HG03442 (cell line): Measurements from ENCODE around the gene CELF2.

Experiments used
- ATAC-seq: cut with Tn5 transposase; IDR thresholded peaks from one replicate; pipeline ENCODE4 v1.9.1; 2021; ENCODE audit warnings: mild to moderate bottlenecking, moderate library complexity; ENCODE audit not compliant: unreplicated experiment

Gene CELF2

DNA sequence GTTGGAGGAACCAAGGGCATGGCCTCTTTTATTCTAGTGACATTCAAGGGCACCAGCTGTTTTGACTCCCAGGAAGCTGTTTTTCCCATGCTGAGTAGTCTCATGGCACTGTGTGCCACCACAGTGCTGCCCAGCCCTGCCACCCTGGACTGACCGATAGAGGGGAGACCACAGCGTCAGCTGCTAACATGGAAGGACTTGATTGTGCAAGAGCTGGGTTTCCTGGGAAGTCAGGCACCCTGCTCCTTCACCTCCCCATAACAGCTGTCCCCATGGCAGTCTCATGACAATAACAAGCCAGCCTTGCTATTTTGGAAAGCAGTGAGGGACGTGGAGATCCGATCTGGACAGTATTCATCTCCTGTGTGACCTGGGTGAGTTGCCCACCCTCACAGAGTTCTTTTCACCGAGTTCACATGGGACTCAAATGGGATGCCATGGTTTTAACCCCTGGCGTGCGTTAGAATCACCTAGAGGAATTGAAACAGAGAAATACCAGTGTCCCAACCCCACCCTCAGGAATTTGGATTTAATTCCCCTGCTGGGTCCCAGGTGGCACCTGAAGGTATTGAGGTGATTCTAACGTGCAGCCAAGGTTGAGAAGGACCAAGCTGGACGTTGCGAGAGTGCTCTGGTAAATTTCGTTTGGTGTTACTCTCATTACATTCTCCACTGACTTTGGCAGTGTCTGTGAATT lies 174.8 kb downstream of the CELF2 start:
- ATAC-seq = no peak

DNA sequence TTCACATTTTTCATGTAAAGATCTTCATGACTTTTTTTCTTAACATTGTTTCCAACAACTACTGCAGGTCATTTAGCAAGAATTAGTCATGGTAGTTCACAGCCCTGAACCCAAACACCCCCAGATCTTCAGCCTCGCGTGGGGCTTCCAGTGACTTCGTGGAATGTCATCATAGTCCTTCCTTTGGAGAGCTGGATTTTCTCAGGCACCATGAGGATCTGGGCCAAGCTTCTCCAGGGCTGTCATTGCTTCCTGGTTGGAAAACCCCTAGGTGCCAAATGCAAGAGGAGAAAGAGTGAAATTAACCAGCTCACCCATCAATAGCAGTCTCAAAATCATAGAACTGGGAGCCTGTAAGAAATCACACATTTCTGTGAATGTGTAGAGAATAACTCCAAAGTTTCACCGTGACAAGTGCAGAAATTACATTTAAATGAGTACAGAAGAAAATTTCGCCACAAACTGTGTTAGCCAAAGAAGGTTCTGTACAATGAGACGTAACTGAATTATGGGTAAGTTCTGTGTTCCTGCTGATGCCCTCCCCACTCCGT lies 175.4 kb downstream of the CELF2 start:
- ATAC-seq = no peak

DNA sequence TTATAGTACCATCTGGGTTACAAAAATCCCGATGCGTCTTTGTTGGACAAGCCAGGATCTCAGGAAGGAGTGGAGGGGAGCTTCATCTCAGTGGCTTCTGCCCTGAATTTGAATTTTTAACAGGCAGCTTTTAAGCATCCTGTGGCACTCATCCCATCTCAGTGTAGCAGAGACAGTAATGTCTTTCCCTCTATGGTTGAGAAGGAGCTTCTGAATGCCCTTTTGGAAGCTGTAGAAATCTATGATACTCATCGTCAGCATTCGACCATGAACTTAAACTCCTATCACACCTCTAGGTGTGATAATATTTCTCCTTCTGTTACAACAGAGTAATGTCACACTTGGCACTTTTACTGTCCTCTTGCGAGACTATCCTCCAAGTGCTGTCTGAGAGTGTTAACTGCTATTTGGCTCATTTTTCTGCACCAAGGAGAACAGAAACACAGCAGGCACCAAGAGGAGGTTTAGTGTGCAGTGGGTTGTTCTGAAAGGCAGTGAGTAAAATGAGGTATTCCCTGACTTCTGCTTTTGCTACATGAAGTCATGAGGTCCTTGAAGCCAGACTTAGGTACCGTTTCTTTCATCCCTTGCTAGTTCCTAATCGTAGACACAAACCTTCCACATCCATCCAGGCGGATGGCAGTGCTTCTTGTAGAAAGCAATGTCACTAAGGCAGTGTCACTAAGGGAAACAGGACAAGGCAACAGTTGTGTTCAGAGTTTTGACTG lies 177.4 kb downstream of the CELF2 start:
- no peak for ATAC-seq

DNA sequence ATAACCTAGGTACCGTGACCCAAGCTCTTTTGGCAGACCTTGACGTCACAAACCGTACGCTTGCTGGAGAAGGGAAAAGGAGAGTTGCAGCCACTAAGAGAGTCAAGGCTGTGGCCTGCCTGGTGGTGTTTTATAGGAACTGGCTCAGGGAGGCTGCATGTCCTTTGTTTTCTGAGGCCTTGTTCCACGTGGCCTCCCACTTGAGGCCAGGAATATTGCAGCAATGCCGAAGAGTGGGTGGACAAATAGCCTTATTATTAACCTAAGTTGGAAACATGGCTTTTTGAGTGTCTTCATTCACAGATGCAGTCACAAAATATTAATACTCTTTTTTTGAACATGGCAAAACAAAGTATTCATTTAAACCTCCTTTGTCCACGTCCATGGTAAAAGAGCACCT lies 178.0 kb downstream of the CELF2 start:
- ATAC-seq = no peak

DNA sequence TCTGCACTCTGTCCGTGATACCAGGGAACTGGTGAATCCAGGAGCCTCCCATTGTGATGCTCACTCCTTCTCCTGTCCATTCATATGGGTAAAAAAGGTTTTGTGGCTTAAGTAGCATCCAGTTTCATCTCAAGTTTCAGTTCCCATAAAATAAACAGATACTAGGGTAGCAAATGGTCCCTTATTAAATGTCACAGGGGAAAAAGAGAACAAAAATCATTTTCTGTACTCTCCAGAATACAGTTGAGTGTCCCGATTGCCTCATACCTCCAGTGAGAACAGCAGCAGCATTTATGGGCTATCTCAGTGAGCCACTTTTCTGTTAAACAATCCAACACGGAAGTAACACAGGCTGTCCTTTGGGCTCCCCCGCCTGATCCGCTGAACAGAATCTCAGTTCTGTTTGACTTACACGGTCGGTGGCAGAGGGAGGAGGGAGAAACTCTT lies 179.6 kb downstream of the CELF2 start:
- peak; percentile 60 for ATAC-seq

DNA sequence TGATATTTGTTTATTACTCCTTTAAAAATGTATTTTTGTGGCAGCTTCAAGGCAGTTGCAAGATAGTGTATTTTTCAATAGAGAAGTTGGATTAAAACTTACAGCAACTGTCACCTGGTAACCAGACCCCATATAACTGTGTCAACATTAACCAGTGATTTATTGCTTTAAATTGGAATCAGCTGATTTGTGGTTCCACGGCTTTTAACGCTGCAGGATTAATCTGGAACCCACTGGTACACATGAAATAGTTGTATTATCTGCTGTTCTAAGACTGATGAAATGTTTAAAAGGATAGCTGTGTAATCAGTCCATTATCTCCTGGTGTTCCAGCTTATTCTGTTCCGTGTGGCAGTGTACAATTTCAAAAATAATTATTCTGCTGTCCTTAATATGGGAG lies 180.2 kb downstream of the CELF2 start:
- ATAC-seq = no peak

DNA sequence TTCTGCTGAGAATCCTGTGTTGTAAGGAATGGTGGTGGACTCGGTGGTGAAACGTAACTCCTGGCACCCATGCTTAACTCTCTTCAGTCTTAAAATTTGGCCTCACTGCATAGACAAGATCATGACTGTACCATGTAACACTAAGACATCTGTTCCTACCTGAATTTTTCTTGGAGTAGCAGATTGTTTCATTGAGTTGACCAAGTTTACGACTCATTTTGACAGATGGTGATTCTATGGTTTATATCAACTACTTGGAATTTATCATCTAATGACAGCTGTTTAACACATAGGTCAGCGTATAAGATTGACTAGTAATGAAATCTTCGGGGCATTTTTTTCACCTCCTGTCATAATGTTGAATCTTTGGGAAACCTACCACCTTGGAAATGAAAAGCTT lies 184.2 kb downstream of the CELF2 start:
- no peak for ATAC-seq

DNA sequence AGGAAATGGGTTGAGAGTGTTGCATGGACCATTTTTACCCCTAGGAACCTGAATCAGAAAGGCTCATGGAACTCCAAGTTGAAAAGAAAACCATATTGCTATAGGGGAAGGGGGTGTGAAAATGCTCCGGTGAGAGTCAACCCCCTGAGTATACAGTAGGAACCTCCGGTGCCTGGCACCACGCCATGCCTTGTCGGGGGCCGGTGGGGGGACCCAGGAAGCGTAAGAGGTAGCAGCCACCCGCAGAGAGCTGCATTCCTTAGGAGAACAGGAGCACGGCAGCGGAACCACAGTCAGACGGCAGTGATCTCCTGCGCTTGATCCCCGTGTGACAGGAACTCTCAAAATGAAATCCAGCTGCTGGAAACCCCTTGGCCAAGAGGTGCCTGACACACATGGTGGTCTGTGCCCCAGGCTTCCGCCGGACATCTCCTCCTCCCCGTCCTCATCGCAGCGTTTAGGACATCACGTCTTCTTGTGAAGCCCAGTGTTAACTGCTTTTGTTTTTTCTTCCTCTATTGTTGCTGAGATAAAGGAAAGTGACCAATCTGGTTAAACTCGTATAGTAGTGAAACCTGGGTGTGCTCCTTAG lies 186.8 kb downstream of the CELF2 start:
- ATAC-seq = no peak

DNA sequence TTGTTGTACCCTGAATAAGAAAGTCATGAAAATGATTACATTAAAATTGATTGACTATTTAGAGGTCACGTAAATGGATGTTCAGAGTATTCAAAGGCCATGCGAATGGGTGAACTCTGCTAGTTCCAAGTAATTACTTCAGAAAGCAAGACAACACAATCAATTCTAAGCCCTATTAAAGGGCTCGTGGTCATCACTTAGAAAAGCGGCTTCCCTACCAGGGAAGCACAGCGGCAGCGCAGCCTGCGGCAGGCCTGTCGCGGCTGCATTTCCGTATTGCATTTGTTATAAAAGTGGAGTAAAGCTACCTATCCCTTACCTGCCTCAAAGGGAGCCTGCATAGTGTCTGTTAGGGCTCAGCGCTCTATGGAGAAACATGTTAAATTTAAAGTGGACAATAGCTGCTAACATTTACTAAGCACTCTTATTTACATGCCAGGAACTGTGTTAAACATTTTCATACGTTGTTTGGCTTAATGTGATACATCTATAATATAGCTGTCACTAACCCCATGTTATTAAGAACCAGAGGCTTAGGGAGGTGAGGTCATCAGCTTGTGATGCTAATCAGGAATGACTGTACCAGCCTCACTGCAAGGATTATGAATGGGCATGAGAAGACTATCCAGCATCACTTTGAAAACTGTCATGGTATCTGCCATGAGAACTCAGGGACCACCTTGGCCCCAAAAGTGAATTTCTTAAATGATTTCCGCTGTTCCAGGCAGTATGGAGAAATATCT lies 187.5 kb downstream of the CELF2 start:
- ATAC-seq = no peak

DNA sequence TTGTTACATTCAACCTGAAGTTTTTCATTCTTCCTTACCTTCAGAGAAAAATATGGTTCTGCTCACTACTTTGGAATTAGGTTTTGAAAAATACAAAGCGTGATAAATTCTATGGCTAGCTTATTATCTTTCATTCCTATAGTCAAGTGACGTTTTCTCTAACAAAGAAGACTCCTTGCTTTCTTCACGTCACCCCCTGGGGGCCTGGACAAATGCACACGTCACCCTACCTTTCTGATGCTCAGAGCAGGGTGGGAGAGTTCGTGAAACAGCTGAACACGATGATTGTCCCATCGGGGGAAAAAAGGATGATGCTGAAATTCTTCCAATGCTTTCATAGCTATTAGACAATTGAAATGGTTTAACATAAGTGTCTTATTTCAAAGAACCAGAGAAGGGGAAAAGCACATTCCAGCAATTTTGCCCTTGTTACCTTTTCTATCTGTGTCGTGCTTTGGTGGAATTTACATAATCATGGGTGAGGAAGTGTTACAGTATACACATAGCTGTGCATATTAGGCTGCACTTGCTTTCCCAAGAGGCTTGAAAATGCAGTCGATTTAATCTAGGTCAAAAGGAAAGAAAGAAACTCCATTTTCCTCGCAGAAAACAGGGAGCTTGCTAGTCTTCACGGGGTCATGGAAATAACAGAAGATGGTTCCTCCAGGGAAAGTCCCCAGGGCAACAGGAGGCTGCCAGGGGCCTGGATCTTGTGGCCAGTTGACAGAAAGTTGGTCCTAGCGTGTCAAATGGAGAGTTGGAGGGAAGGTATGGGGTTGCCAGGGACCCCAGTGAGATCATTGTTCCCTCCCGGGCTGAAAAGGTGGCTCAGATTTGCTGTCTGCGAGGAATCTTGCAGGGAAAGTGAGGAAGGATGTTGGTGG lies 189.2 kb downstream of the CELF2 start:
- ATAC-seq = no peak

DNA sequence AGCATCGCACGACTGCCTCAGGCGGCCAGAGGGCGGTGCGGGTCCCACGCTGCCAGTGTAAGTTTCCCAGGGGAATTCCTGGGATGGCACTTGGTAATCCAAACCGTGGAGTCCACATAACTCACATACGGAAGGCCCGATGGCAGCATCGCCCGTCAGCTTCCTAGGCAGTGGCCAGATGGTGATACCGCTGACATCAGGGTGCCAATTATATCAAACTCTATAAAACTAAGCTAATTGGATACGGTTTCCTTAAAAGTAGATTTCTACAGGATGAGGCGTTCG lies 189.8 kb downstream of the CELF2 start:
- no peak for ATAC-seq

DNA sequence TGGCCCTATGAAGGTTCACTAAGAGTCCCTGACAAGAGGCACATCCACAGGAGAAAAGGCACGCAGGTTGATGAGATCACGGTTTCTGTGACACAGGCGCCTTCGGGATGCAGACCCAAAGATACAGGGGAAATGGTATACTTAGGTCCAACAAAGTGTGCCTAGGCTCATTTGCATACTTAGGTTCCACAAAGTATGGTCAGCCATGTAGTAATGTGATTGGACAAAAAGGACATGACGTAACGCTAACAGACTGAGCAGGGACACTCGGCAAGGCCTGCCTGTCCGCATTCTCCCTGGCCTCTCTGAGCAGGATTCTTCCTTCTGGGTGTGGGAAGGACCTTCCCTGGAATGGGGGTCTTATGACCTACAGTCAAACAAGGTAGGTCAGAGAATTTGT lies 190.6 kb downstream of the CELF2 start:
- ATAC-seq = no peak

DNA sequence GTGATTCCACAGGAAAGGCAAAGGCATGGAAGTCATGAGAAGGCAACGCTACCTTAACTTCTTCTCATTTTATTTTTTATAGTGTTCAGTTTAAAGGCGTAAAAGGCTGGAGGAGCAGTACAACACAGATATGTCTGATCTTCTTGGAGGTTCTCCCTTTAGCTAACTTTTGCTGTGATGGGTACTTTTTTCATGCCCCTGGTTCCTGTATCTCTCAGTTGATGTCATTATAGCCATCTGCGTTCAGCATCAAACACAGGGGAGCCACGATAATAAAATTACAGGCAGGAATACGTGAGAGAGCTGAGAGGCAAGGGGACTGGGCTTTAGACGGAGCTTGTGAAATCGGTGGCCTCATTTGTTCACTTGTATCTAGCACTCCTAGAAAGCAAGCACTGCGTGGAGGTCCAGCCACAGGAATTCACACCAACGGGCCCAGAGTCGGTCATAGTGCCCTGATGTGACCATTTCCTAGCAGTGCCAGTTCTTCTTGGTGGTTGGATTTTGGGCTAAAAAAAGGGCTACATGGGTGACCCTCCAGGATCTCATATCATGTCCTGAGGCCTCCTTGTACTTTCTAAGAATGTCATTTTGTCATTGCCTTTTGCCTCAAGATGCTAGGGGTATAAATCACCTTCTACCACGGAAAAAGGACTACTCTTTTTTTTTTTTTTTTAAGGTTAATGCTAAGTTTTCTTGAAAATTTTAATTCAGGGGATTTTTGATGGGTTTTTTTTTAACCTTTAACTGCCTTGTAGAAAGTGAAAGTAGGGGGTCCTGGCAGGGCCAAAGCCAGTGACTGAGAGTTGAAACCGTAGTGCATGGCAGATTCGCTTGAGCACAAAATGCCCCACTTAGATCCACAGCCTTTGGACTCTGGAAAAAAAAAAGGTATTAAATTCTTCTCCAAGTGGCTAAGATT lies 191.5 kb downstream of the CELF2 start:
- ATAC-seq = peak; percentile 59

DNA sequence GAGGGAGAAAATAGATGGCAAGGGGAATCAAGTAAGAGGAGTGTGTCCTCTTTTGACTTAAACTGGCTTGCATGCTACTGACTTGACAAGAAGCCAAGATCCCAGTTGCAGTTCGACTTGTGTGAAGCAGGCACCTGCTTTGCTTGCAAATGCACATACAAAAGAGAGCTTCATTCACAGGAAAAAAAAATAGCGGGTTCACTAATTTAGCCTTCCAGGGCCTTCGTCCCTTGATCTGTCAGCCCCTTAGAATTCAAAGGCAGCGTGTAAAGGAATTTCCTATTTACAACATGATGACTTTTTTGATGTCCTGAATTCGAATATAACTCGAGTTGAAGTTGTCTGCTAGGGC lies 192.1 kb downstream of the CELF2 start:
- peak; percentile 19 for ATAC-seq

DNA sequence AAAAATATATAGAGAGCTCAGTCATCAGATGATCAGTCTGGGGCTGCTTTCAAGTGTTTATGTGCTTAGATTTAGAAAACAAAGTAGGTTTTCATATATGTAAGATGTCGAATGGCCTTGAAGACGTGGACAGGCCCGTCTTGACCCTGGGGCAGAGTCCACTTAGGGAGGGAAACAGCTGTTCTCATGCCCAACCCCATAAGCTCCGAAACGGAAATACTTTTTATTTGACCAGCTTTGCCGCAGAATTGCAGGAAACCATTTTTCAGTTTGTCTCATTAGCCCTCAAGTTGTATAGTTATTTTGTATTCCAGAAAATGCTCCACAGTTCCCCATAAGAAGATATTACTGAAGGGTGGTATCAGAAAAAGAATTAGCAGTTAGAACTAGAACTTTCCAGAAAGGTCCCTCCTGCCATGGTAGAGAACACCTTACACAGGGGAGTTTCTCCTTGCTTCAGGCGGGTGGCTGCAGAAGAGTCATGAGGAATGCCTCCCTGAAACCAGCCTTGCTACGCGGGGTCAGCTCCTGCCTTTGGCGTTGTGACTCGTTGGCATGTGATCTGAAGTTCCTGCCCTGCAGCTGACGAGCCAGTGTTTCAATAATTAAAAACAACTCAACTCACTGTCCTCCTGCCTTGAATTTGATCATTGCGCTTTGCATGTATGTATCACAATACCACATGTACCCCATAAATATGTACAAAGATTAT lies 192.7 kb downstream of the CELF2 start:
- ATAC-seq = no peak

DNA sequence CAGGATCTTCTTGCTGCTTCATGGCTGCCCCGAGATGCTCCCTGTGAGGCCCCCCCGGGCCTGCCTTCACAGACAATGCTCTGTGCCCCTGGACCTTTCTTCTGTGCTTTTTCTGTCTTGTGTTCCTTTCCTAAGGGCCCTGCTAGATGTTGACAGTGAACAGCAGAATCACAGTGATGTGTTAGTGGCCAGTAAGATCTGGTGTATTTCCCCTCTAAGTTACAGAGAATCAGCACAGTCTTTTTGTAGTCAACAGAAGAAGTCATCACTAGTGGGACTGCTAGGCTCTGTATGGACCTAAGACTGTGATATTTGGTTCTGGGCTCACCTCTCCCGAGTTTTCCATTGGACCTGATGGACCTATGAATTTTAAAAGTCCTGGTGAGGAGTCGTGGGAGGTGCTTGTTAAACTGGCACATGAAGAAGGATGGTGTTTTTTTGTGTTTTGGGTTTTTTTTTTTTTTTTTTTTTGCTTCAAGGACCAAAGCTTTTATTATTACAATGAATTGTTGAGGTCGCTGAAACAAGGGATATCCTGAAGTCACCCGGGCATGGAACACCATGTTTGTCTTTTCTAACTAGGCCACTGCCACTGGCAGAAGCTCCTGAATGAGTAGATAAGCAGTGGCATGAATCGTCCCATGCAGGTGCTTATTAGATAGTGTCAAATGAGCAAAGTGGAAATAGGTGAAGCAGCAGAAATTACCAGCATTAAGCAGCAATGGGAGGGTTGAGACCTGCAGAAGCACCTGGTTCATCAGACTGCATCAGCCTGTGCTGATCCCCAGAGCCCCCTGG lies 194.8 kb downstream of the CELF2 start:
- ATAC-seq = no peak

DNA sequence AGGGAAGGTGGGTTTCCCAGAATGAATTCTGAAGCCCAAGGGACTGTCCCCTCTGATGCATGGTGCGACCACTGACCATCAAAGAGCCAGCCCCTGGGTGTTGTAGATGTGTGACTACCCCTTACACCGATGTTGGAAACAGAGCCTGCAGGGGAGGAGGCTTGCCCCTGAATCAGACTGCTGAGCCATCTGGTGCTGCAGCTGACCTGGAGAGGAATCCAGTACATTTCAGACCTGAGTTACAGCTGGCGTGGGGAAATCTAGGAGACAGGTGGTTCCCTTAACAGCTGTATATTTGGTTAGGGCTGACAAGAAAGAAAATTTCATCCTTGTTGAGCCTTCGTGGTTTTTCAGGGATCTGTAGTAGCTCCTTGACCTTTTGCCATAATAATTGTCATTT lies 195.5 kb downstream of the CELF2 start:
- ATAC-seq = no peak

DNA sequence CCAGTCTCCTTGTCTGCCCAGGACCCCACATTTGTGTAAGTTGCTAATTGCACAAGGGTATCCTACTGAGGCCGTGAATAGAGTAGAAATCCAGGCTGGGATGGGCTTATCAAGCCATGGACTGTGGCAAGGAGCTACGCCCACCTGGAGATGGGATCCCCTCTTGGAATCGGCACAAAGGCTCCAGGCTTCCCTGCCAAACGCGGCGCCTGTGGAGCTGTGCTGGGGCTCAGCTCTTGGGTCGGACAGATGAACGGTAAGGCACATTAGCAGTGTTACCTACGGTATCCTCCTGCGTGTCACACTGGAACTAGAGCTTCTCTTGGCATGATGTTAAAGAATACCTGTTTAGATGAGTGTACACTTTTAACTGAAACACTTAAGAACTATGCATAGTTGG lies 196.7 kb downstream of the CELF2 start:
- ATAC-seq = no peak
